Left renal cortex interstitium (tissue), 4 donors: ENCODE data around the gene CLK3. TPM values are rescaled to one million over a fixed set of nuclear protein-coding genes. Genes with fewer than 3 reads are reported as not detected.
A peak's percentile ranks its signal among the peaks of the same experiment; 100 is the strongest.
"Not testable (repeated sequence)": the region's sequence is repeated elsewhere in the genome, so short reads cannot be mapped to it uniquely, and the experiment has no call there.

ENCODE experiments used
- DNase-seq, 4 donors: peaks; one replicate each; pipeline ENCODE4 v3.0.0-alpha.2; 2013; ENCODE audit warnings: low read depth in 4 of 4, low spot score in 2 of 4, missing footprints in 1 of 4
- polyA plus RNA-seq, 4 donors: library from polyadenylated mRNA; unstranded; fragments of 120-200 nt; gene quantifications; one replicate each; pipeline ENCODE4 v1.2.1, GENCODE V29; 2013; ENCODE audit not compliant: insufficient read length in 4 of 4

The CLK3 gene
- polyA plus RNA-seq: 10 to 100 TPM; 54.4 to 84.9 (median 76.3) TPM

GRCh38 chr15:74615508-74616365 is at the start of gene CLK3:
TSS of gene CLK3 (plus strand) at chr15:74615836. CDS start at chr15:74619197, 3,361 bp downstream.
- peak; percentile 65 to 90 (median 88) for DNase-seq

- DNase-seq: no peak
Observed at GRCh38 chr15:74568594-74568993, 47.0 kb upstream of the CLK3 start.

GRCh38 chr15:74569731-74570070 is 45.9 kb upstream of the CLK3 start:
- DNase-seq: no peak

GRCh38 chr15:74571191-74571590 is 44.4 kb upstream of the CLK3 start:
- DNase-seq: no peak

GRCh38 chr15:74573987-74574386 is 41.6 kb upstream of the CLK3 start:
- DNase-seq: no peak

- no peak for DNase-seq
Observed at GRCh38 chr15:74578496-74578994, 37.1 kb upstream of the CLK3 start.

GRCh38 chr15:74579001-74579400 is 36.6 kb upstream of the CLK3 start:
- DNase-seq: no peak

- no peak for DNase-seq
Observed at GRCh38 chr15:74580538-74581350, 34.9 kb upstream of the CLK3 start.

- no peak for DNase-seq
Observed at GRCh38 chr15:74584204-74584603, 31.4 kb upstream of the CLK3 start.

- DNase-seq: no peak
Observed at GRCh38 chr15:74584779-74585178, 30.9 kb upstream of the CLK3 start.

GRCh38 chr15:74585191-74585590 is 30.4 kb upstream of the CLK3 start:
- no peak for DNase-seq

- no peak for DNase-seq
Observed at GRCh38 chr15:74585857-74586256, 29.8 kb upstream of the CLK3 start.

GRCh38 chr15:74589826-74590225 is 25.8 kb upstream of the CLK3 start:
- no peak for DNase-seq

GRCh38 chr15:74592222-74592621 is 23.4 kb upstream of the CLK3 start:
- no peak for DNase-seq

- no peak for DNase-seq
Observed at GRCh38 chr15:74593122-74593521, 22.5 kb upstream of the CLK3 start.

- no peak for DNase-seq
Observed at GRCh38 chr15:74594455-74594854, 21.2 kb upstream of the CLK3 start.

- no peak for DNase-seq
Observed at GRCh38 chr15:74595271-74595670, 20.4 kb upstream of the CLK3 start.

- DNase-seq: not testable (repeated sequence)
Observed at GRCh38 chr15:74596736-74597135, 18.9 kb upstream of the CLK3 start.

- DNase-seq: not testable (repeated sequence)
Observed at GRCh38 chr15:74597146-74597705, 18.4 kb upstream of the CLK3 start.

GRCh38 chr15:74598126-74598842 is 17.4 kb upstream of the CLK3 start:
- peak in 3 of 4 donors; percentile 74 to 93 (median 87) for DNase-seq
